ENCODE results near the gene AMN. TPM values are rescaled to one million over a fixed set of nuclear protein-coding genes. Genes with fewer than 3 reads are reported as not detected.

The AMN gene
- total RNA-seq, 2 experiments from 2014 or later = 0.35 to 5.6 TPM

DNA sequence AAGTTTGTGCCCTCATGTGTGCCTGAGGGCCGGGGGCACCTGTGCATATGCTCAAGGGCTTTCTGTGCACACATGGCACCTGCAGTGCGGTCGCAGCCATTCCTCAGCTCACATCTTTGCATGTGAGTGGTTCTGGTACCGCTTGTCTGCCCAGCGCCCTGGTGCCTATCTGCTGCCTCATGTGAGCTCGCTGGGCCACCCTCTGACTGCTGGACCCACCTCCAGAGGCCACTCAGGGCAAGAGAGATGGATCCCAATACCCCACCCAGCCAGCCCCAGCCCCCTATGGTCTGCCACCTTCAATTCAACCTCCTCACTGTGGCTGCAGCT, 5.4 kb upstream of the AMN start:
- no peak for DNase-seq (ENCODE audit: low spot score)
- H3K36me3 ChIP-seq (ENCODE audit: insufficient read depth, low read length) = no peaks in the 10 kb centered on the region
- intact Hi-C loops (cut with micrococcal nuclease; ENCODE audit: unreplicated experiment) = loop anchor here (1.0 to 5.0 kb wide), 5 partner anchors 16 to 480 kb away; partner anchors contain the start of gene RCOR1
- CTCF ChIA-PET (ENCODE audit: unreplicated experiment) = interaction anchor here (0.6 kb wide), 2 partner anchors 34 to 392 kb away, joined by 3 read pairs; no protein-coding TSS in a partner anchor
- H2AFZ ChIP-seq (ENCODE audit: low read length) = no peak overlapping the region
- H3K27ac ChIP-seq (ENCODE audit: low read depth, low read length, poor library complexity, severe bottlenecking) = no peak overlapping the region
- POLR2A ChIA-PET = no interaction called here
- no peak overlapping the region for H3K4me2 ChIP-seq (ENCODE audit: low read length)
- BruUV-seq (replicated peaks) = no TSS peak
- peaks cover 28% of the 10 kb centered on the region for H3K4me1 ChIP-seq (ENCODE audit: insufficient read depth, low read length, poor library complexity, severe bottlenecking)
- H3K9me2 ChIP-seq (ENCODE audit: insufficient read depth, low read length) = no peaks in the 10 kb centered on the region
- no peaks in the 10 kb centered on the region for H3K9me3 ChIP-seq (ENCODE audit: low read length)
- H3K4me3 ChIP-seq (ENCODE audit: low read depth, low read length, poor library complexity, severe bottlenecking) = no peak overlapping the region
- TF ChIP-seq, protein P1, sequence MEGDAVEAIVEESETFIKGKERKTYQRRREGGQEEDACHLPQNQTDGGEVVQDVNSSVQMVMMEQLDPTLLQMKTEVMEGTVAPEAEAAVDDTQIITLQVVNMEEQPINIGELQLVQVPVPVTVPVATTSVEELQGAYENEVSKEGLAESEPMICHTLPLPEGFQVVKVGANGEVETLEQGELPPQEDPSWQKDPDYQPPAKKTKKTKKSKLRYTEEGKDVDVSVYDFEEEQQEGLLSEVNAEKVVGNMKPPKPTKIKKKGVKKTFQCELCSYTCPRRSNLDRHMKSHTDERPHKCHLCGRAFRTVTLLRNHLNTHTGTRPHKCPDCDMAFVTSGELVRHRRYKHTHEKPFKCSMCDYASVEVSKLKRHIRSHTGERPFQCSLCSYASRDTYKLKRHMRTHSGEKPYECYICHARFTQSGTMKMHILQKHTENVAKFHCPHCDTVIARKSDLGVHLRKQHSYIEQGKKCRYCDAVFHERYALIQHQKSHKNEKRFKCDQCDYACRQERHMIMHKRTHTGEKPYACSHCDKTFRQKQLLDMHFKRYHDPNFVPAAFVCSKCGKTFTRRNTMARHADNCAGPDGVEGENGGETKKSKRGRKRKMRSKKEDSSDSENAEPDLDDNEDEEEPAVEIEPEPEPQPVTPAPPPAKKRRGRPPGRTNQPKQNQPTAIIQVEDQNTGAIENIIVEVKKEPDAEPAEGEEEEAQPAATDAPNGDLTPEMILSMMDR (conservative IDR thresholded peaks at IDR 0.05; ENCODE audit: low read length) = no peak
- no peak for TF ChIP-seq EZH2phosphoT487 (IDR thresholded peaks at IDR 0.05; ENCODE audit: borderline replicate concordance, low read depth, low read length)
- H4K20me1 ChIP-seq (ENCODE audit: insufficient read depth, low read length) = peaks cover 8% of the 10 kb centered on the region; the same call in 1 of the 2 replicates
- H3K79me2 ChIP-seq (ENCODE audit: insufficient read depth, low read depth, low read length) = no peaks in the 10 kb centered on the region

DNA sequence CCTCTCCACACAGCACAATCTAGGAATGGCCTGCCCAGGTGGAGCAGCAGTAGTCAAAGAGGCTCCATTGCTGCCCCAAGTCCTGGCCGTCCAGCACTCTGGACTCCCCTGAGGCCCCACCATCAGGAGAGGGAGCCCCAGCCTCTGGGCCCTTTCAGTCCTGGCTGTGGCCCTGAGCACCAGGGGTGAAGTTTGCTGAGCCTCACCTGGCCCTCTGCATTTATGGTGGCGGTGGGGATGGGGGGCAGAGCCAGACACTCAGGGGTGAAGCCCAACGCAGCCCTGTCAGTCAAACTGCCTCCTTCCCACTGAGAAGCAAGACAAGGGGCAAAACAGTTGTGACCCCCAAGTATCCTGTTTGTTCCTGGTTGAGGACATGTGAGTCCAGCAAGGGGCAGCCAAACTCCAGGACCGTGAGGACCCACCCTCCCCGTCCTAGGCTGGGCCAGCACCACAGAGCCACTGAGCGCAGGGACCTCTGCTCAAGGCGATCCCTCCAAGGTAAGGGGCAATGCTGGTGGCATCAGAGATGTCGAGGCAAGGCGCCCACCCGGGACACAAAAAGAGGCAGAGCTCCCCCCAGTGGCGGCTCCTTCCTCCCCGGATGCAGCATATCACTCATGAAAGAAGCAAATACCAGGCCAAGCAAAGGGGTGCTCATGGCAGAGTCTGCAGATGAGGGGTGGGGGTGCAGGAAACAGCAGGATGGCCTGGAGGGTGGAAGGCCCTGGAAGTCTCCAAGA, 4.8 kb upstream of the AMN start:
- Histone ChIP-seq H3K9me3 (ENCODE audit: low read length) (no peaks in the 10 kb centered on the region), H3K4me2 (ENCODE audit: low read length) (no peak overlapping the region), H3K4me3 (ENCODE audit: low read depth, low read length, poor library complexity, severe bottlenecking) (no peak overlapping the region), H3K36me3 (ENCODE audit: insufficient read depth, low read length) (no peaks in the 10 kb centered on the region), H2AFZ (ENCODE audit: low read length) (no peak overlapping the region), H4K20me1 (ENCODE audit: insufficient read depth, low read length) (peaks cover 8% of the 10 kb centered on the region; the same call in 1 of the 2 replicates), H3K9me2 (ENCODE audit: insufficient read depth, low read length) (no peaks in the 10 kb centered on the region), H3K4me1 (ENCODE audit: insufficient read depth, low read length, poor library complexity, severe bottlenecking) (peaks cover 28% of the 10 kb centered on the region), H3K79me2 (ENCODE audit: insufficient read depth, low read depth, low read length) (no peaks in the 10 kb centered on the region), H3K27ac (ENCODE audit: low read depth, low read length, poor library complexity, severe bottlenecking) (no peak overlapping the region)
- POLR2A ChIA-PET = no interaction called here
- no peak for TF ChIP-seq EZH2phosphoT487 (IDR thresholded peaks at IDR 0.05; ENCODE audit: borderline replicate concordance, low read depth, low read length)
- TF ChIP-seq, protein P1 (conservative IDR thresholded peaks at IDR 0.05; ENCODE audit: low read length) = peak; percentile 88
- CTCF ChIA-PET (ENCODE audit: unreplicated experiment) = interaction anchor here (0.6 kb wide), 1 partner anchor 393 kb away, joined by 3 read pairs; no protein-coding TSS in a partner anchor
- no TSS peak for BruUV-seq (replicated peaks)
- peak; percentile 78 for DNase-seq (ENCODE audit: low spot score)
- intact Hi-C loops (cut with micrococcal nuclease; ENCODE audit: unreplicated experiment) = loop anchor here (1.0 to 5.0 kb wide), 7 partner anchors 16 to 480 kb away; partner anchors contain the start of gene RCOR1

DNA sequence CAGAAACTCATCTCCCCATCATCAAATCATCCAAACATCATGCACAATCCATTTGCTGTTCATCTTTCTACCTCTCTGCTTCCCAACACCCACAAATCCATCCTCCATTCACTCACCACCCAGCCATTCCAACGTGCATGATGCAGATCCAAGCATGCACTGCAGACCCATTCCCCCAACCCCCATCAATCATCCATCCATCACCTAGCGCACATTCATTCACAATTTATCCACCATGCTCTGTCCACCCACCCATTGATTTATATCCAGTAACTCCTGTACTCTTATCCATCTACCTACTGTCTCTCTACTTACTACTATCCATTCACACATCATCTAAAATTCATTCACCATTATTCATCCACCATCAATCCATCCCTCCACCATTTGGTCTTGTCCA, 4.0 kb upstream of the AMN start:
- H3K36me3 ChIP-seq (ENCODE audit: insufficient read depth, low read length) = no peaks in the 10 kb centered on the region
- H3K9me2 ChIP-seq (ENCODE audit: insufficient read depth, low read length) = no peaks in the 10 kb centered on the region
- H3K27ac ChIP-seq (ENCODE audit: low read depth, low read length, poor library complexity, severe bottlenecking) = no peak overlapping the region
- no peaks in the 10 kb centered on the region for H3K9me3 ChIP-seq (ENCODE audit: low read length)
- ChIA-PET CTCF (ENCODE audit: unreplicated experiment) (no interaction called here), POLR2A (no interaction called here)
- no TSS peak for BruUV-seq (replicated peaks)
- intact Hi-C loops (cut with micrococcal nuclease; ENCODE audit: unreplicated experiment) = loop anchor here (1.0 to 5.0 kb wide), 5 partner anchors 143 to 481 kb away; partner anchors contain the start of gene RCOR1
- peaks cover 8% of the 10 kb centered on the region; the same call in 1 of the 2 replicates for H4K20me1 ChIP-seq (ENCODE audit: insufficient read depth, low read length)
- no peak overlapping the region for H2AFZ ChIP-seq (ENCODE audit: low read length)
- no peak overlapping the region for H3K4me2 ChIP-seq (ENCODE audit: low read length)
- no peak overlapping the region for H3K4me3 ChIP-seq (ENCODE audit: low read depth, low read length, poor library complexity, severe bottlenecking)
- H3K79me2 ChIP-seq (ENCODE audit: insufficient read depth, low read depth, low read length) = no peaks in the 10 kb centered on the region
- TF ChIP-seq, protein P1 (conservative IDR thresholded peaks at IDR 0.05; ENCODE audit: low read length) = no peak
- no peak for TF ChIP-seq EZH2phosphoT487 (IDR thresholded peaks at IDR 0.05; ENCODE audit: borderline replicate concordance, low read depth, low read length)
- DNase-seq (ENCODE audit: low spot score) = no peak
- peaks cover 28% of the 10 kb centered on the region for H3K4me1 ChIP-seq (ENCODE audit: insufficient read depth, low read length, poor library complexity, severe bottlenecking)
